CD4-positive, CD25-positive, alpha-beta regulatory T cell (primary cell): ENCODE data around the gene AGPS. TPM values are rescaled to one million over a fixed set of nuclear protein-coding genes. Genes with fewer than 3 reads are reported as not detected.

Experiments
- ATAC-seq, 2 donors: fragments of 150-1000 bp; cut with Tn5 transposase; one replicate each; pipeline ENCODE4 v1.10.0; 2021; ENCODE audit warnings: low read depth in 2 of 2, moderate number of reproducible peaks in 2 of 2, moderate library complexity in 1 of 2
- DNase-seq, 3 donors: peaks; one replicate each; pipeline versions ENCODE4 v3.0.0 to v3.0.0-alpha.2; 2012 to 2022; ENCODE audit warnings: mixed read lengths in 1 of 3
- H3K27ac ChIP-seq: one replicate; pipeline ENCODE4 v1.7.0; 2013; ENCODE audit warnings: mild to moderate bottlenecking, low read length; ENCODE audit not compliant: insufficient read depth, poor library complexity, severe bottlenecking
- H3K27me3 ChIP-seq: one replicate; pipeline ENCODE4 v1.7.0; 2013; ENCODE audit warnings: low read length; ENCODE audit not compliant: control insufficient read depth, insufficient read depth
- H3K36me3 ChIP-seq: one replicate; pipeline ENCODE4 v1.7.0; 2013; ENCODE audit warnings: mild to moderate bottlenecking, low read length, moderate library complexity; ENCODE audit not compliant: control insufficient read depth, insufficient read depth
- H3K4me1 ChIP-seq: 2 replicates; pipeline ENCODE4 v1.7.0; 2013; ENCODE audit warnings: mild to moderate bottlenecking, low read length; ENCODE audit not compliant: insufficient read depth, control insufficient read depth, poor library complexity, severe bottlenecking
- H3K4me3 ChIP-seq: one replicate; pipeline ENCODE4 v1.7.0; 2013; ENCODE audit warnings: low read depth, mild to moderate bottlenecking, low read length, moderate library complexity
- H3K9me3 ChIP-seq, 2 experiments: 1 replicate in 1 of 2; 2 replicates in 1 of 2; pipeline ENCODE4 v1.7.0; 2013; ENCODE audit warnings: low read length in 2 of 2, mild to moderate bottlenecking in 1 of 2, moderate library complexity in 1 of 2; ENCODE audit not compliant: control insufficient read depth in 2 of 2
- H3K27ac Mint-ChIP-seq, 3 donors: one replicate each; pipeline ENCODE4 v1.8.0; 2020 to 2022; ENCODE audit warnings: mild to moderate bottlenecking in 3 of 3, mixed read lengths in 3 of 3, moderate library complexity in 2 of 3
- H3K27me3 Mint-ChIP-seq: one replicate; pipeline ENCODE4 v1.8.0; 2022; ENCODE audit warnings: mild to moderate bottlenecking, mixed read lengths
- H3K36me3 Mint-ChIP-seq: one replicate; pipeline ENCODE4 v1.8.0; 2020; ENCODE audit warnings: mixed read lengths
- H3K4me1 Mint-ChIP-seq, 4 donors: one replicate each; pipeline ENCODE4 v1.8.0; 2020 to 2022; ENCODE audit warnings: mixed read lengths in 4 of 4, mild to moderate bottlenecking in 1 of 4
- H3K4me3 Mint-ChIP-seq, 4 donors: one replicate each; pipeline ENCODE4 v1.8.0; 2020 to 2022; ENCODE audit warnings: mild to moderate bottlenecking in 4 of 4, mixed read lengths in 4 of 4, moderate library complexity in 3 of 4
- H3K9me3 Mint-ChIP-seq, 7 donors: one replicate each; pipeline ENCODE4 v1.8.0; 2020 to 2022; ENCODE audit warnings: mixed read lengths in 7 of 7, mild to moderate bottlenecking in 3 of 7, moderate library complexity in 2 of 7
- polyA plus RNA-seq, 4 donors: library from polyadenylated mRNA; unstranded; fragments of 300-500 nt; fragmentation: Illumina TruSeq; gene quantifications; one replicate each; pipeline ENCODE4 v1.2.3, GENCODE V29; 2021
- total RNA-seq: library from RNA; stranded (reverse); gene quantifications from one replicate; pipeline ENCODE4 v1.2.3, GENCODE V29; 2022

The AGPS gene
- total and polyA plus RNA-seq, 5 donors from 2014 or later: 15.6 to 29.4 (median 22.6) TPM

DNA sequence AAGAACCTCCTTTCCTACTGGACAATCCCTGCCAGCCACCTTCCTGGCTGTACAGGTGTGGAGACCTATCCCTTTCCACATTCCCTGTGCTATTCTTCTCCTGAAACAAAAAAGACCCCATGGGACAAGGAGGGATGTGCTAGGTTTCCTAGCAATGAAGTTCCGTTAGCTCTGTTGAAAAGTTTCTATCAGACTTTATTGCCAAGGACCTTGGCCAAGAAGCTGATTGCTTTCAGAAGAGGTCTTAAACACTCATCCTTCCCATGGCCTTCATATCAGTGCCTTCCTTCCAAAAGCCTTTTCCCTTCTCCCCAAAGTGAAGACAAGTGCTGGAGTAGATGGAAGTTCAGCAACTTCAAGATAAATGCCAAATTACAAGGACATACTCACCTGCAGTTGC lies 194.8 kb downstream of the AGPS start:
- ATAC-seq (no peak), DNase-seq (no peak)
- H3K4me1 ChIP-seq: no peaks in the 10 kb centered on the region
- H3K36me3 ChIP-seq: no peaks in the 10 kb centered on the region
- H3K9me3 ChIP-seq: no peaks in the 10 kb centered on the region
- H3K4me1 Mint-ChIP-seq: peaks cover 0 to 2% (median 0%) of the 10 kb centered on the region in 4 donors
- H3K27ac ChIP-seq: no peak overlapping the region
- peaks cover 12% of the 10 kb centered on the region for H3K27me3 ChIP-seq
- no peak overlapping the region for H3K4me3 ChIP-seq
- H3K4me3 Mint-ChIP-seq: no peak overlapping the region
- H3K27ac Mint-ChIP-seq: no peak overlapping the region
- peaks cover 10% of the 10 kb centered on the region for H3K27me3 Mint-ChIP-seq
- H3K9me3 Mint-ChIP-seq: peaks cover 0 to 4% (median 0%) of the 10 kb centered on the region in 7 donors
- no peaks in the 10 kb centered on the region for H3K36me3 Mint-ChIP-seq

DNA sequence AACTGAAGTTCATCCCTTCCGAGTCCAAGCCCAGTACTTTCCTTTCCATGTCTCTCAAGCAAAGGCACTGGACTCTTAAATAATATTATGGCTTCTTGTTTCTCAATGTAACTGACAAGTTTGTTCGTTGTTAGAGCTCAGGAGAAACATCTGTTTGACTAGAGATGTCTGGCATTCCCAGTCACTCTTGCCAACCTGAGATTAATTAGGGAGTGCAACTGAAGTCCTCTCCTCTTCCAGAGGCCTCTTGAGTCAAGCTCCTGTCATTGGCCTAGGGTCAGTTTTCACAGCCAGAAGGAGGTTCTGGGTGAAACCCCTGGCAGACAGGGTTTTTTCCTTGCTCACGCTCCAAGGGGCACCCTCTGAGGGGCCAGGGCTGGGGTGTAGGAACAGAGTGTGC lies 196.1 kb downstream of the AGPS start:
- no peak for DNase-seq
- no peaks in the 10 kb centered on the region for H3K4me1 ChIP-seq
- H3K4me3 ChIP-seq: no peak overlapping the region
- H3K9me3 ChIP-seq: no peaks in the 10 kb centered on the region
- Mint-ChIP-seq H3K27ac (no peak overlapping the region), H3K9me3 (peaks cover 0 to under 1% (median 0%) of the 10 kb centered on the region in 7 donors), H3K27me3 (peaks cover 20% of the 10 kb centered on the region), H3K4me3 (no peak overlapping the region), H3K36me3 (no peaks in the 10 kb centered on the region), H3K4me1 (peaks cover 0 to 2% (median 0%) of the 10 kb centered on the region in 4 donors)
- ATAC-seq: no peak
- H3K27me3 ChIP-seq: peaks cover 12% of the 10 kb centered on the region
- H3K36me3 ChIP-seq: no peaks in the 10 kb centered on the region
- H3K27ac ChIP-seq: no peak overlapping the region

DNA sequence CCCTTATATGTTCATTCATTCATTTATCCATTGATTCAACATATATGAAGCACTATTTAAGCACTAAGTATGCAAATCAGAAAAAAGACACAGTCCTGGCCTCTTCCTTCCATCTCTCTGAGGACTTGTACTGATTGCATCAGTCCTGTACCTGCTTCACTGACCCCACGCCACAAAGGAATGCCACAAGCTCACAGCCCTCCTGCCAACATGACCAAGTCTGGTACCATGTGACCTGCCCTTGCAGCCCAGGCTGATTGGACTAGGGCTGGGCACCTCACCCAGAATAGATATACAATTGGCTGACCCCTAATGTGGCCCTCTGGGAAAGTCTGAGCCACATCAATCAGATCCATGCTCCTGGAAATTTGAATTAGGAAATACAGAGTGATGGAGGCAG lies 196.6 kb downstream of the AGPS start:
- H3K36me3 ChIP-seq: no peaks in the 10 kb centered on the region
- H3K4me3 ChIP-seq: no peak overlapping the region
- Mint-ChIP-seq H3K4me3 (no peak overlapping the region), H3K27me3 (peaks cover 23% of the 10 kb centered on the region), H3K27ac (no peak overlapping the region), H3K36me3 (no peaks in the 10 kb centered on the region), H3K4me1 (peaks cover 0 to 2% (median 0%) of the 10 kb centered on the region in 4 donors), H3K9me3 (no peaks in the 10 kb centered on the region)
- no peaks in the 10 kb centered on the region for H3K9me3 ChIP-seq
- H3K27me3 ChIP-seq: peaks cover 12% of the 10 kb centered on the region
- ATAC-seq (no peak), DNase-seq (no peak)
- H3K27ac ChIP-seq: no peak overlapping the region
- H3K4me1 ChIP-seq: no peaks in the 10 kb centered on the region

DNA sequence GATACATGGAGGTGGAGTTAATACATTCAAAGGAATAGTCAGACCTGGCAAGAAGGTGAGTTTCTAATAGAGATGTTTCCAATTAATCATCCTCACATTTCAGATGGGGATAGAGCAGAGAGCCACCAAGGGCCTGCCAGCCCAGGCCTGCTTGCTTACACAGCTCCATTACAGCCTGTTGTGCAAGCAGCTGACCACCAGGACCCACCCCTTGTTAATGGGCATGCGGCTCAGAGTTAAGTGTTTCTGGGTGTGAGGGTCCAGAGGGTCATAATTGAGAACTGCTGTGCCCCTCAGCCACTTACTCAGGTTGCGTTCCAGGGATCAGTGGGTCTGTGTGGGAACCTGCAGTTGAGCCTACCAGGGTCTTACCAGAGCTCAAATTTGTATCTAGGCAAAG lies 199.8 kb downstream of the AGPS start:
- Mint-ChIP-seq H3K4me1 (no peaks in the 10 kb centered on the region), H3K27ac (no peak overlapping the region), H3K36me3 (no peaks in the 10 kb centered on the region), H3K27me3 (peaks cover 23% of the 10 kb centered on the region), H3K9me3 (no peaks in the 10 kb centered on the region), H3K4me3 (no peak overlapping the region)
- peaks cover 15% of the 10 kb centered on the region for H3K27me3 ChIP-seq
- ATAC-seq (no peak), DNase-seq (no peak)
- H3K4me1 ChIP-seq: no peaks in the 10 kb centered on the region
- no peak overlapping the region for H3K4me3 ChIP-seq
- no peaks in the 10 kb centered on the region for H3K36me3 ChIP-seq
- H3K27ac ChIP-seq: no peak overlapping the region
- no peaks in the 10 kb centered on the region for H3K9me3 ChIP-seq

DNA sequence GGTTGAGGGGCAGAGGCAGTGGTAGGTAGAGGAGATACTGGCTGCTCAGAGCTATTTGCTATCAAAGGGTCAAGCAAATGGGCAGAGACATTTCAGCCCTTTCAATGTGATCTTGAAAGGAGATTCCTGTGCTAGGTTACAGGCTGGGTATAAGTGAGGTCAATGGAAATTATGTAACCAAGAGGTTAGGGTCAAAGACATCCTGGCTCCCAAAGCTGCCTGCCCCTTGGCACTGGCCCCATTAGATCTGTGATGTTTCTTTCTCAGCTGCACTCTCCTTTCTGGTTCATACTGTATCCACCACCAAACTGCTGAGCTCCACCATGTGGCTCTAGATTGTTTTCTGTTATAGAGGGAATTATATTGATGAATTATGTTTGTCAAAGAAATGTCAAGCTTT lies 200.4 kb downstream of the AGPS start:
- no peaks in the 10 kb centered on the region for H3K4me1 Mint-ChIP-seq
- H3K36me3 Mint-ChIP-seq: no peaks in the 10 kb centered on the region
- Histone ChIP-seq H3K27ac (no peak overlapping the region), H3K4me1 (no peaks in the 10 kb centered on the region), H3K9me3 (no peaks in the 10 kb centered on the region), H3K4me3 (no peak overlapping the region), H3K36me3 (no peaks in the 10 kb centered on the region), H3K27me3 (peaks cover 15% of the 10 kb centered on the region)
- peaks cover 27% of the 10 kb centered on the region for H3K27me3 Mint-ChIP-seq
- ATAC-seq (no peak), DNase-seq (no peak)
- no peaks in the 10 kb centered on the region for H3K9me3 Mint-ChIP-seq
- H3K4me3 Mint-ChIP-seq: no peak overlapping the region
- no peak overlapping the region for H3K27ac Mint-ChIP-seq

DNA sequence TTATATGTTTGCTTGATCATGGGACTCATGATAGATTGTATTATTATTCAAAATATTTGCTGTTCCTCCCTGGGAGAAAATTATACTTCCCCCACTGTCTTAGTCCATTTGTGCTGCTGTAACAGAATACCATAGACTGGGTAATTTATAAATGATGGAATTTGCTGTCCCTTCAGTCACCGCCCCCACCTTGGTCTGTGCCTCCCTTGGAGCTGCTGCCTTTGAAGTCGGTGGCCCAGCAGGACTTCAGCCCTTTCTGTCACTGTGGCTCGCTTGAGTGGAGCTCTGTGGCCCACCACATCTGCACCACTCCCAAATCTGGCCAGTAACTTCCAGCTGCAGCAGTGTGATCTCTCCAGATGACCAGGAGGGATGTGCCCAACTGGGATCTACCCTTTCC lies 200.8 kb downstream of the AGPS start:
- no peaks in the 10 kb centered on the region for H3K9me3 Mint-ChIP-seq
- Histone ChIP-seq H3K27ac (no peak overlapping the region), H3K27me3 (peaks cover 19% of the 10 kb centered on the region), H3K9me3 (no peaks in the 10 kb centered on the region), H3K4me1 (no peaks in the 10 kb centered on the region), H3K36me3 (no peaks in the 10 kb centered on the region), H3K4me3 (no peak overlapping the region)
- H3K36me3 Mint-ChIP-seq: no peaks in the 10 kb centered on the region
- no peaks in the 10 kb centered on the region for H3K4me1 Mint-ChIP-seq
- H3K27me3 Mint-ChIP-seq: peaks cover 31% of the 10 kb centered on the region
- no peak overlapping the region for H3K27ac Mint-ChIP-seq
- H3K4me3 Mint-ChIP-seq: peak overlapping the region in 1 of 4 donors; percentile 52
- ATAC-seq: no peak
- DNase-seq: no peak

Other genes starting within 250 kb of the AGPS start
- 231 TPM for gene HNRNPA3, start 180.0 kb upstream of the AGPS start, total RNA-seq
- gene HNRNPA3, start 180.0 kb upstream of the AGPS start, polyA plus RNA-seq: 10 to 100 TPM; 38.8 to 62.8 (median 56.2) TPM
- 121 TPM for gene NFE2L2, start 128.0 kb upstream of the AGPS start, total RNA-seq
- gene NFE2L2, start 128.0 kb upstream of the AGPS start, polyA plus RNA-seq: 10 to 100 TPM; 44.5 to 64.7 (median 55.5) TPM